HG03066 (cell line): Measurements from ENCODE around the gene PNLIPRP3.

Source experiments
- ATAC-seq: cut with Tn5 transposase; IDR thresholded peaks from one replicate; pipeline ENCODE4 v1.9.1; 2021; ENCODE audit warnings: low read depth; ENCODE audit not compliant: unreplicated experiment

Gene PNLIPRP3

GRCh38 chr10:116444527-116445142 is 17.0 kb downstream of the PNLIPRP3 start:
- ATAC-seq, result no peak

- no peak for ATAC-seq
These were observed 23.2 kb downstream of the PNLIPRP3 start for GRCh38 chr10:116450861-116451260.

- ATAC-seq, result no peak
These were observed 24.2 kb downstream of the PNLIPRP3 start for GRCh38 chr10:116451711-116452337.

- no peak for ATAC-seq
These were observed 24.7 kb downstream of the PNLIPRP3 start for GRCh38 chr10:116452338-116452720.

- ATAC-seq, result no peak
These were observed 29.8 kb downstream of the PNLIPRP3 start for GRCh38 chr10:116457488-116457887.

GRCh38 chr10:116460219-116460618 is 32.6 kb downstream of the PNLIPRP3 start:
- ATAC-seq, result no peak

GRCh38 chr10:116461680-116462079 is 34.0 kb downstream of the PNLIPRP3 start:
- no peak for ATAC-seq

- no peak for ATAC-seq
These were observed 36.6 kb downstream of the PNLIPRP3 start for GRCh38 chr10:116464257-116464656.

GRCh38 chr10:116465546-116465945 is 37.9 kb downstream of the PNLIPRP3 start:
- no peak for ATAC-seq

GRCh38 chr10:116466715-116467422 is 39.2 kb downstream of the PNLIPRP3 start:
- ATAC-seq, result no peak

GRCh38 chr10:116469437-116469836 is 41.8 kb downstream of the PNLIPRP3 start:
- no peak for ATAC-seq

GRCh38 chr10:116470071-116470470 is 42.4 kb downstream of the PNLIPRP3 start:
- ATAC-seq, result no peak

- no peak for ATAC-seq
These were observed 43.2 kb downstream of the PNLIPRP3 start for GRCh38 chr10:116470768-116471415.

- no peak for ATAC-seq
These were observed 45.2 kb downstream of the PNLIPRP3 start for GRCh38 chr10:116472891-116473290.

GRCh38 chr10:116475866-116476265 is 48.2 kb downstream of the PNLIPRP3 start:
- no peak for ATAC-seq

- ATAC-seq, result no peak
These were observed 48.8 kb downstream of the PNLIPRP3 start for GRCh38 chr10:116476461-116476860.

GRCh38 chr10:116477986-116478664 is 50.5 kb downstream of the PNLIPRP3 start:
- no peak for ATAC-seq

- no peak for ATAC-seq
These were observed 59.3 kb downstream of the PNLIPRP3 start for GRCh38 chr10:116486770-116487448.

GRCh38 chr10:116487522-116488430 is 60.1 kb downstream of the PNLIPRP3 start:
- ATAC-seq, result no peak
